H1 (cell line): ENCODE measurements around the gene PDGFRA. TPM values are rescaled to one million over a fixed set of nuclear protein-coding genes. Genes with fewer than 3 reads are reported as not detected.

Experiments
- CTCF ChIA-PET: fragments of 300-600 bp; sonication (Branson Sonifier 250); formaldehyde crosslinking; loops from one replicate; lab custom pipeline; 2021; ENCODE audit not compliant: partially characterized antibody; lab: Charles Lee
- POLR2A ChIA-PET: fragments of 300-600 bp; sonication (Branson Sonifier 250); formaldehyde crosslinking; loops from one replicate; lab custom pipeline; 2021; ENCODE audit warnings: inconsistent platforms; ENCODE audit not compliant: partially characterized antibody; lab: Charles Lee
- DNase-seq, 2 experiments: peaks; one replicate each; pipeline versions ENCODE4 v3.0.0 to v3.0.0-alpha.2; 2010 to 2022; ENCODE audit warnings: low spot score in 2 of 2, low read depth in 1 of 2, mixed read lengths in 1 of 2
- FAIRE-seq: peaks from 2 replicates; lab custom pipeline; 2011; peaks lifted over from hg19 to GRCh38; lab: Jason Lieb, UNC
- H2AFZ ChIP-seq: 2 replicates; pipeline ENCODE4 v1.8.1; 2012; ENCODE audit warnings: low read length, inconsistent platforms
- H2AK5ac ChIP-seq: 2 replicates; pipeline ENCODE4 v1.6.1; 2013; ENCODE audit warnings: low read depth, low read length
- H2BK120ac ChIP-seq: replicated peaks from 2 replicates; pipeline ENCODE3; 2013; ENCODE audit warnings: low read depth, low read length, inconsistent platforms
- H2BK12ac ChIP-seq: 2 replicates; pipeline ENCODE4 v1.6.1; 2013; ENCODE audit warnings: low read depth, low read length
- H2BK15ac ChIP-seq: 2 replicates; pipeline ENCODE4 v1.6.1; 2013; ENCODE audit warnings: low read length
- H2BK20ac ChIP-seq: 2 replicates; pipeline ENCODE4 v1.6.1; 2013; ENCODE audit warnings: low read length
- H2BK5ac ChIP-seq: 2 replicates; pipeline ENCODE4 v1.6.1; 2013; ENCODE audit warnings: low read depth, low read length
- H3K14ac ChIP-seq: 2 replicates; pipeline ENCODE4 v1.6.1; 2013; ENCODE audit warnings: inconsistent platforms; ENCODE audit not compliant: insufficient read length
- H3K18ac ChIP-seq: 2 replicates; pipeline ENCODE4 v1.6.1; 2013; ENCODE audit warnings: low read length; ENCODE audit errors: extremely low read depth
- H3K23ac ChIP-seq: 2 replicates; pipeline ENCODE4 v1.6.1; 2013; ENCODE audit warnings: inconsistent platforms; ENCODE audit not compliant: insufficient read length
- H3K23me2 ChIP-seq: 2 replicates; pipeline ENCODE4 v1.6.1; 2013; ENCODE audit warnings: low read depth, low read length
- H3K27ac ChIP-seq: 2 replicates; pipeline ENCODE4 v1.6.1; 2011; ENCODE audit warnings: low read depth, low read length, inconsistent platforms
- H3K27me3 ChIP-seq, 4 experiments: replicated peaks in 1 of 4; 1 replicate in 1 of 4; 2 replicates in 3 of 4; pipeline versions ENCODE4 v1.6.1 to v1.8.1; 2011 to 2013; ENCODE audit warnings: low read length in 3 of 4, mild to moderate bottlenecking in 3 of 4, inconsistent platforms in 2 of 4, mixed read lengths in 2 of 4, moderate library complexity in 1 of 4; ENCODE audit not compliant: control insufficient read depth in 3 of 4, insufficient read depth in 3 of 4; ENCODE audit errors: extremely low read depth in 1 of 4
- H3K36me3 ChIP-seq, 4 experiments: 2 replicates each; pipeline versions ENCODE4 v1.6.1 to v1.8.1; 2011 to 2013; ENCODE audit warnings: mild to moderate bottlenecking in 4 of 4, low read length in 3 of 4, moderate library complexity in 2 of 4, control low read depth in 1 of 4, inconsistent platforms in 1 of 4; ENCODE audit not compliant: insufficient read depth in 4 of 4, control insufficient read depth in 2 of 4
- H3K4ac ChIP-seq: replicated peaks from 2 replicates; pipeline ENCODE3; 2013; ENCODE audit warnings: low read length, low read depth, mixed read lengths, inconsistent platforms; ENCODE audit not compliant: insufficient read length
- H3K4me1 ChIP-seq, 4 experiments: replicated peaks in 1 of 4; 1 replicate in 1 of 4; 2 replicates in 3 of 4; pipeline versions ENCODE4 v1.6.1 to v1.8.1; 2011 to 2013; ENCODE audit warnings: low read length in 3 of 4, inconsistent platforms in 2 of 4, mixed read lengths in 1 of 4; ENCODE audit not compliant: insufficient read depth in 4 of 4, control insufficient read depth in 3 of 4
- H3K4me2 ChIP-seq, 2 experiments: 2 replicates each; pipeline versions ENCODE4 v1.6.1 to v1.8.1; 2011 to 2013; ENCODE audit warnings: low read depth in 2 of 2, low read length in 2 of 2, control low read depth in 1 of 2, inconsistent platforms in 1 of 2, mild to moderate bottlenecking in 1 of 2; ENCODE audit not compliant: insufficient read depth in 1 of 2
- H3K4me3 ChIP-seq, 4 experiments: fragments of 200-600, 300-600 bp in 1 of 4; sonication (generic), shearing (Covaris generic), sonication (Bioruptor Twin) in 1 of 4; 2 replicates each; pipeline versions ENCODE4 v1.5.1 to v1.8.1; 2011 to 2016; ENCODE audit warnings: low read length in 4 of 4, low read depth in 3 of 4, control low read depth in 2 of 4, inconsistent platforms in 2 of 4, mild to moderate bottlenecking in 2 of 4, mixed read lengths in 1 of 4, moderate library complexity in 1 of 4; ENCODE audit not compliant: insufficient read depth in 2 of 4; ENCODE audit errors: extremely low read depth in 1 of 4
- H3K56ac ChIP-seq: replicated peaks from 2 replicates; pipeline ENCODE3; 2013; ENCODE audit warnings: low read depth, mild to moderate bottlenecking, mixed read lengths, low read length, inconsistent platforms; ENCODE audit not compliant: insufficient read length
- H3K79me1 ChIP-seq: 2 replicates; pipeline ENCODE4 v1.6.1; 2013; ENCODE audit warnings: low read depth, low read length, control low read depth
- H3K79me2 ChIP-seq, 2 experiments: 2 replicates each; pipeline versions ENCODE4 v1.6.1 to v1.8.1; 2012 to 2013; ENCODE audit warnings: low read length in 2 of 2, mild to moderate bottlenecking in 2 of 2, inconsistent platforms in 1 of 2; ENCODE audit not compliant: insufficient read depth in 2 of 2, control insufficient read depth in 1 of 2
- H3K9ac ChIP-seq, 4 experiments: replicated peaks in 1 of 4; 1 replicate in 1 of 4; 2 replicates in 3 of 4; pipeline versions ENCODE4 v1.6.1 to v1.8.1; 2011 to 2013; ENCODE audit warnings: low read depth in 3 of 4, low read length in 3 of 4, control low read depth in 2 of 4, mild to moderate bottlenecking in 2 of 4, moderate library complexity in 2 of 4, inconsistent platforms in 1 of 4; ENCODE audit errors: extremely low read depth in 1 of 4
- H3K9me3 ChIP-seq, 2 experiments: 2 replicates each; pipeline versions ENCODE4 v1.6.1 to v1.8.1; 2012 to 2013; ENCODE audit warnings: mild to moderate bottlenecking in 2 of 2, moderate library complexity in 2 of 2, control low read depth in 1 of 2, inconsistent platforms in 1 of 2, low read depth in 1 of 2, low read length in 1 of 2, mixed read lengths in 1 of 2; ENCODE audit not compliant: insufficient read depth in 2 of 2
- H4K20me1 ChIP-seq, 2 experiments: replicated peaks in 1 of 2; 2 replicates each; pipeline versions ENCODE3 to v1.8.1; 2011 to 2013; ENCODE audit warnings: inconsistent platforms in 2 of 2, low read length in 2 of 2, mild to moderate bottlenecking in 1 of 2; ENCODE audit not compliant: insufficient read depth in 2 of 2, control insufficient read depth in 1 of 2
- H4K5ac ChIP-seq: 2 replicates; pipeline ENCODE4 v1.6.1; 2013; ENCODE audit warnings: low read length, low read depth, mixed read lengths, inconsistent platforms; ENCODE audit not compliant: insufficient read length
- H4K8ac ChIP-seq: 2 replicates; pipeline ENCODE4 v1.8.0; 2013; ENCODE audit warnings: mild to moderate bottlenecking, moderate library complexity, low read length, inconsistent platforms; ENCODE audit not compliant: insufficient read depth; ENCODE audit errors: extremely low read depth
- H4K91ac ChIP-seq: replicated peaks from 2 replicates; pipeline ENCODE3; 2013; ENCODE audit warnings: low read length, mixed read lengths, inconsistent platforms; ENCODE audit not compliant: insufficient read length
- ASH2L ChIP-seq: fragments of 200-600, 300-600 bp; sonication (generic); IDR thresholded peaks from one replicate; pipeline ENCODE4 v1.7.1; 2017; ENCODE audit warnings: low read length
- CBX8 ChIP-seq: fragments of 300-800, 300-1000 bp; sonication (generic); IDR thresholded peaks from 2 replicates; pipeline ENCODE4 v1.7.1; 2016; ENCODE audit warnings: low read depth, low read length, borderline replicate concordance
- EZH2 ChIP-seq: fragments of 200-600 bp; sonication (generic); IDR thresholded peaks from 2 replicates; pipeline ENCODE4 v1.7.1; 2012; ENCODE audit warnings: low read depth, mild to moderate bottlenecking, moderate library complexity, low read length, inconsistent platforms; ENCODE audit not compliant: severe bottlenecking
- GTF2F1 ChIP-seq: IDR thresholded peaks from 2 replicates; pipeline ENCODE4 v1.6.1; 2012; ENCODE audit warnings: low read depth, low read length, improper control_type of control experiment, borderline replicate concordance
- JUND ChIP-seq: IDR thresholded peaks from 2 replicates; pipeline ENCODE4 v1.6.1; 2011; ENCODE audit warnings: mild to moderate bottlenecking, improper control_type of control experiment, low read length
- SIRT6 ChIP-seq: IDR thresholded peaks from one replicate; pipeline ENCODE4 v1.7.1; 2012; ENCODE audit warnings: low read length, inconsistent platforms
- polyA plus RNA-seq, 7 experiments: library from polyadenylated mRNA; depleted of rRNA in 3 of 7; stranded (reverse) in 5 of 7; unstranded in 2 of 7; fragments of >200 nt in 5 of 7; fragments of 200-250 nt in 2 of 7; gene quantifications; 1 replicate in 5 of 7; 2 replicates in 1 of 7; 4 replicates in 1 of 7; pipeline versions ENCODE4 v1.2.1 to v1.2.3, GENCODE V29; 2011 to 2013; ENCODE audit warnings: missing spikeins in 2 of 7, mixed read lengths in 2 of 7
- total RNA-seq: library from RNA; stranded (reverse); fragmentation: NEBNext Ultra II Directional; extraction: Animal tissue kit (Norgen Biotek cat#: 25700); gene quantifications from 2 replicates; pipeline ENCODE4 v1.2.1, GENCODE V29; 2021

The PDGFRA gene
- total and polyA plus RNA-seq, 2 of the 8 experiments (the other 6 are each of a cell fraction or from before 2014, with no cell fraction given) = 1.4 to 3.4 TPM

GRCh38 chr4:54238389-54238788 is 9.3 kb downstream of the PDGFRA start:
- H2AK5ac ChIP-seq = no peak overlapping the region
- no peak overlapping the region for H3K9ac ChIP-seq
- H3K79me2 ChIP-seq = no peaks in the 10 kb centered on the region
- no peak overlapping the region for H4K8ac ChIP-seq
- H2BK5ac ChIP-seq = no peak overlapping the region
- H3K4me1 ChIP-seq = peaks cover 0 to 3% (median 0%) of the 10 kb centered on the region in 4 experiments; a peak in 2 of 7 replicates
- no peak overlapping the region for H3K23ac ChIP-seq
- H3K14ac ChIP-seq = no peak overlapping the region
- H4K5ac ChIP-seq = no peak overlapping the region
- H2BK120ac ChIP-seq = no peak overlapping the region
- ChIA-PET CTCF (no interaction called here), POLR2A (no interaction called here)
- H3K4ac ChIP-seq = no peak overlapping the region
- peaks cover 7% of the 10 kb centered on the region; the same call in 1 of the 2 replicates for H3K23me2 ChIP-seq
- peaks cover 33 to 39% of the 10 kb centered on the region in 2 experiments for H3K9me3 ChIP-seq
- no peak overlapping the region for H2BK12ac ChIP-seq
- FAIRE-seq = no peak
- H3K79me1 ChIP-seq = no peaks in the 10 kb centered on the region
- no peak overlapping the region for H3K27ac ChIP-seq
- DNase-seq = no peak
- H4K20me1 ChIP-seq = peaks cover 0 to 2% of the 10 kb centered on the region in 2 experiments
- peaks cover 0 to 8% (median 7%) of the 10 kb centered on the region in 4 experiments; a peak in 5 of 7 replicates for H3K27me3 ChIP-seq
- no peak overlapping the region for H3K4me3 ChIP-seq
- H4K91ac ChIP-seq = no peak overlapping the region
- H3K18ac ChIP-seq = no peak overlapping the region
- H3K36me3 ChIP-seq = no peaks in the 10 kb centered on the region
- no peak overlapping the region for H3K4me2 ChIP-seq
- no peak overlapping the region for H2BK20ac ChIP-seq
- no peak overlapping the region for H2AFZ ChIP-seq
- H3K56ac ChIP-seq = no peak overlapping the region
- no peak overlapping the region for H2BK15ac ChIP-seq
- TF ChIP-seq JUND (no peak), EZH2 (no peak), CBX8 (no peak), GTF2F1 (no peak), SIRT6 (no peak), ASH2L (no peak)
